K562 treated with DMSO at 1 percent for 24 hours (cell line): Measurements from ENCODE around the gene OR2J3. TPM values are rescaled to one million over a fixed set of nuclear protein-coding genes. Genes with fewer than 3 reads are reported as not detected.

Source experiments
- total RNA-seq: library from RNA; unstranded; fragments of 300-600 nt; gene quantifications from 2 replicates; pipeline ENCODE4 v1.2.3, GENCODE V29; 2022; ENCODE audit warnings: low read depth; ENCODE audit not compliant: insufficient read depth

OR2J3 gene
- total RNA-seq, result not detected in 2 replicates

GRCh38 chr6:29107758-29108157, at the start of gene OR2J3:
OR2J3 (plus strand) TSS chr6:29108058; CDS start chr6:29111891, 3,833 bp downstream.

GRCh38 chr6:29087213-29087612, 20.6 kb upstream of the OR2J3 start, which contains the start of gene OR2B3:
OR2B3 (minus strand) TSS chr6:29087313; CDS start chr6:29087248, 65 bp downstream.

GRCh38 chr6:29099190-29099589, 8.7 kb upstream of the OR2J3 start, which contains the start of gene OR2J1:
OR2J1 (plus strand) TSS chr6:29099490; CDS start chr6:29100943, 1,453 bp downstream.

Other genes starting within 250 kb of the OR2J3 start
- 128 and 130 TPM in 2 replicates for gene TRIM27, start 184.1 kb upstream of the OR2J3 start, total RNA-seq
- 7.5 and 7.9 TPM in 2 replicates for gene ZNF311, start 102.7 kb upstream of the OR2J3 start, total RNA-seq
- gene OR2W1, start 62.9 kb upstream of the OR2J3 start, total RNA-seq, result not detected in 2 replicates
- not detected in 2 replicates for gene OR2B3, start 20.7 kb upstream of the OR2J3 start, total RNA-seq
- gene OR2J1, start 8.6 kb upstream of the OR2J3 start, total RNA-seq, result not detected in 2 replicates
- not detected in 2 replicates for gene OR2J2, start 62.8 kb downstream of the OR2J3 start, total RNA-seq
- not detected in 2 replicates for gene OR14J1, start 193.6 kb downstream of the OR2J3 start, total RNA-seq